ENCODE measurements around the gene CLPTM1L. TPM values are rescaled to one million over a fixed set of nuclear protein-coding genes. Genes with fewer than 3 reads are reported as not detected.

The CLPTM1L gene
- total and polyA plus RNA-seq, 9 of the 15 experiments (the other 6 are each of a cell fraction or from before 2014, with no cell fraction given): 3.5 to 217 (median 177) TPM

- TF ChIP-seq MED1 (CRISPR knock-in tag; IDR thresholded peaks at IDR 0.05; ENCODE audit: borderline replicate concordance): no peak
These were observed 34.8 kb downstream of the CLPTM1L start (continued) for GRCh38 chr5:1310118-1310517.

GRCh38 chr5:1304033-1304432 lies 40.9 kb downstream of the CLPTM1L start:
- ChIA-PET CTCF (ENCODE audit: low intra/inter-chr PET ratio) (no interaction called here), POLR2A (interaction anchor here (0.6 kb wide), 1 partner anchor 97 kb away, joined by 3 read pairs; no protein-coding TSS in a partner anchor)
- Histone ChIP-seq H3K9ac (ENCODE audit: insufficient read depth in 1 of 2, low read depth in 2 of 2, low read length in 2 of 2) (no peak overlapping the region), H4K20me1 (replicated peaks; ENCODE audit: control insufficient read depth, insufficient read depth, low read length) (no peaks in the 10 kb centered on the region; the same call in 1 of the 2 replicates), H3K36me3 (ENCODE audit: control insufficient read depth, insufficient read depth, low read length) (no peaks in the 10 kb centered on the region), H3K4me3 (no peak overlapping the region), H3K4me2 (ENCODE audit: insufficient read depth, low read length) (no peak overlapping the region), H3K9me1 (ENCODE audit: control insufficient read depth, insufficient read depth, low read length) (no peaks in the 10 kb centered on the region), H2AFZ (ENCODE audit: low read depth, low read length) (no peak overlapping the region), H3K27me3 (ENCODE audit: control insufficient read depth in 2 of 2, insufficient read depth in 2 of 2, low read length in 2 of 2) (peaks cover 24 to 35% of the 10 kb centered on the region in 2 experiments), H3K79me2 (ENCODE audit: control insufficient read depth, insufficient read depth, low read length) (no peaks in the 10 kb centered on the region), H3K9me3 (replicated peaks; ENCODE audit: control insufficient read depth, insufficient read depth, low read depth, low read length) (no peaks in the 10 kb centered on the region), H3K4me1 (replicated peaks in 1 of 2; ENCODE audit: control insufficient read depth in 2 of 2, insufficient read depth in 2 of 2, low read length in 2 of 2) (peaks cover 0 to 6% of the 10 kb centered on the region in 2 experiments; a peak in 1 of 5 replicates), H3K27ac (ENCODE audit: extremely low read depth, low read depth, low read length) (no peak overlapping the region)
- FAIRE-seq: no peak
- in situ Hi-C loops (cut with MboI): no loop called here
- DNase-seq (ENCODE audit: extremely low read depth in 1 of 4, low spot score in 3 of 4): no peak
- intact Hi-C loops (cut with micrococcal nuclease): no loop called here
- ATAC-seq: no peak
- WGBS (ENCODE audit: insufficient coverage, low coverage, missing lambda C conversion rate): 4% methylated on average over 2 of the region's 2 CpGs
- BruUV-seq (replicated peaks): no TSS peak
- TF ChIP-seq KLF13 (tag; IDR thresholded peaks at IDR 0.05; ENCODE audit: borderline replicate concordance, low read depth): no peak
- TF ChIP-seq DIDO1 (tag; IDR thresholded peaks at IDR 0.05; ENCODE audit: low read depth): no peak
- no peak for TF ChIP-seq MEF2D (tag; conservative IDR thresholded peaks at IDR 0.05; ENCODE audit: low read depth)
- TF ChIP-seq ZNF431 (CRISPR knock-in tag; IDR thresholded peaks at IDR 0.05): no peak
- no peak for TF ChIP-seq NELFE (IDR thresholded peaks at IDR 0.05; ENCODE audit: insufficient read depth, insufficient read length)
- TF ChIP-seq ZFX (CRISPR knock-in tag; IDR thresholded peaks at IDR 0.05): no peak
- no peak for TF ChIP-seq CREB5 (CRISPR knock-in tag; IDR thresholded peaks at IDR 0.05)
- no peak for TF ChIP-seq HMGN3 (IDR thresholded peaks at IDR 0.05; ENCODE audit: borderline replicate concordance, extremely low read depth, insufficient read length, low read depth, low read length)

All from K562 (cell line).